Measurements from ENCODE around the gene SYNDIG1. TPM values are rescaled to one million over a fixed set of nuclear protein-coding genes. Genes with fewer than 3 reads are reported as not detected.

SYNDIG1 gene
- total RNA-seq, 4 donors from 2014 or later = 0.51 to 3.4 (median 2.8) TPM; not detected in 1

GRCh38 chr20:24668791-24669190, 199.4 kb downstream of the SYNDIG1 start:
- H3K36me3 ChIP-seq = no peaks in the 10 kb centered on the region
- no peak for DNase-seq
- intact Hi-C loops (cut with DNase I; ENCODE audit: low total_unique reads) = no loop called here
- H3K27ac ChIP-seq = no peak overlapping the region
- TF ChIP-seq CTCF (IDR thresholded peaks at IDR 0.05) (no peak), POLR2A (IDR thresholded peaks at IDR 0.05) (no peak)
- no peaks in the 10 kb centered on the region for H3K9me3 ChIP-seq
- H3K4me3 ChIP-seq = no peak overlapping the region
- H3K4me1 ChIP-seq = no peaks in the 10 kb centered on the region
- no peaks in the 10 kb centered on the region for H3K27me3 ChIP-seq

GRCh38 chr20:24669701-24670100, 200.3 kb downstream of the SYNDIG1 start:
- intact Hi-C loops (cut with DNase I; ENCODE audit: low total_unique reads) = no loop called here
- Histone ChIP-seq H3K36me3 (no peaks in the 10 kb centered on the region), H3K4me1 (no peaks in the 10 kb centered on the region), H3K9me3 (no peaks in the 10 kb centered on the region), H3K4me3 (no peak overlapping the region), H3K27ac (no peak overlapping the region), H3K27me3 (no peaks in the 10 kb centered on the region)
- TF ChIP-seq POLR2A (IDR thresholded peaks at IDR 0.05) (no peak), CTCF (IDR thresholded peaks at IDR 0.05) (no peak)
- DNase-seq = no peak

- Histone ChIP-seq H3K4me1 (no peaks in the 10 kb centered on the region), H3K27ac (no peak overlapping the region), H3K9me3 (no peaks in the 10 kb centered on the region), H3K36me3 (no peaks in the 10 kb centered on the region), H3K4me3 (no peak overlapping the region), H3K27me3 (no peaks in the 10 kb centered on the region)
- TF ChIP-seq POLR2A (IDR thresholded peaks at IDR 0.05) (no peak), CTCF (IDR thresholded peaks at IDR 0.05) (no peak)
- no peak for DNase-seq
- intact Hi-C loops (cut with DNase I; ENCODE audit: low total_unique reads) = no loop called here
Measured at GRCh38 chr20:24670341-24670872, 201.0 kb downstream of the SYNDIG1 start.

- intact Hi-C loops (cut with DNase I; ENCODE audit: low total_unique reads) = no loop called here
- H3K4me1 ChIP-seq = no peaks in the 10 kb centered on the region
- TF ChIP-seq CTCF (IDR thresholded peaks at IDR 0.05) = no peak
- no peak for TF ChIP-seq POLR2A (IDR thresholded peaks at IDR 0.05)
- H3K4me3 ChIP-seq = no peak overlapping the region
- H3K27me3 ChIP-seq = no peaks in the 10 kb centered on the region
- no peak overlapping the region for H3K27ac ChIP-seq
- H3K9me3 ChIP-seq = no peaks in the 10 kb centered on the region
- no peaks in the 10 kb centered on the region for H3K36me3 ChIP-seq
- no peak for DNase-seq
Measured at GRCh38 chr20:24670981-24671380, 201.6 kb downstream of the SYNDIG1 start.

- no peak overlapping the region for H3K27ac ChIP-seq
- no peak for DNase-seq
- no peaks in the 10 kb centered on the region for H3K36me3 ChIP-seq
- TF ChIP-seq CTCF (IDR thresholded peaks at IDR 0.05) (no peak), POLR2A (IDR thresholded peaks at IDR 0.05) (no peak)
- H3K4me3 ChIP-seq = no peak overlapping the region
- no peaks in the 10 kb centered on the region for H3K27me3 ChIP-seq
- no peaks in the 10 kb centered on the region for H3K4me1 ChIP-seq
- H3K9me3 ChIP-seq = no peaks in the 10 kb centered on the region
- intact Hi-C loops (cut with DNase I; ENCODE audit: low total_unique reads) = no loop called here
Measured at GRCh38 chr20:24672181-24672880, 202.9 kb downstream of the SYNDIG1 start.

All from uterus (tissue), 4 donors.